BJ (cell line): ENCODE data around the gene THEM4. TPM values are rescaled to one million over a fixed set of nuclear protein-coding genes. Genes with fewer than 3 reads are reported as not detected.
"Not testable (repeated sequence)": the region's sequence is repeated elsewhere in the genome, so short reads cannot be mapped to it uniquely, and the experiment has no call there.

ENCODE experiments used
- CTCF ChIA-PET: fragments of 350-600 bp; formaldehyde crosslinking; extraction: SDS; loops from one replicate; lab custom pipeline; 2021; ENCODE audit warnings: antibody characterized with exemption, inconsistent platforms; lab: Yijun Ruan, JAX
- POLR2A ChIA-PET: fragments of 300-600 bp; sonication (Branson Sonifier 250); formaldehyde crosslinking; extraction: SDS; loops from one replicate; lab custom pipeline; 2021; ENCODE audit warnings: antibody characterized with exemption; lab: Charles Lee
- DNase-seq: peaks from one replicate; pipeline ENCODE4 v3.0.0-alpha.2; 2011; ENCODE audit warnings: low read depth
- H3K27me3 ChIP-seq: 2 replicates; pipeline ENCODE4 v1.6.0; 2011; ENCODE audit warnings: low read length; ENCODE audit not compliant: control insufficient read depth, insufficient read depth
- H3K36me3 ChIP-seq: 2 replicates; pipeline ENCODE4 v1.5.1; 2011; ENCODE audit warnings: low read length; ENCODE audit not compliant: control insufficient read depth, insufficient read depth
- H3K4me3 ChIP-seq: 2 replicates; pipeline ENCODE4 v1.5.1; 2011; ENCODE audit warnings: low read depth, mild to moderate bottlenecking, control low read depth, low read length
- CTCF ChIP-seq: IDR thresholded peaks from 2 replicates; pipeline ENCODE4 v1.5.1; 2011; ENCODE audit warnings: low read depth, mild to moderate bottlenecking, control low read depth, inconsistent platforms, low read length, moderate library complexity; ENCODE audit not compliant: insufficient read depth
- polyA plus RNA-seq: library from polyadenylated mRNA; depleted of rRNA; stranded (reverse); fragments of >200 nt; gene quantifications from 2 replicates; pipeline ENCODE4 v1.2.3, GENCODE V29; 2011

The THEM4 gene
- polyA plus RNA-seq, 1 experiment, result 11.7 TPM

GRCh38 chr1:151858886-151859665 lies 50.2 kb downstream of the THEM4 start:
- no peak for DNase-seq
- ChIA-PET CTCF (interaction anchor here (1.0 to 1.2 kb wide), 2 partner anchors 10 to 30 kb away, joined by 3 to 4 read pairs; no protein-coding TSS in a partner anchor), POLR2A (no interaction called here)
- Histone ChIP-seq H3K36me3 (no peaks in the 10 kb centered on the region), H3K27me3 (peaks cover 7% of the 10 kb centered on the region), H3K4me3 (no peak overlapping the region)
- TF ChIP-seq CTCF, result no peak

GRCh38 chr1:151858030-151858746 lies 51.1 kb downstream of the THEM4 start:
- CTCF ChIA-PET, result interaction anchor here (0.9 kb wide), 1 partner anchor 14 kb away, joined by 3 read pairs; no protein-coding TSS in a partner anchor
- no peak for DNase-seq
- peaks cover 8% of the 10 kb centered on the region for H3K27me3 ChIP-seq
- H3K36me3 ChIP-seq, result no peaks in the 10 kb centered on the region
- POLR2A ChIA-PET, result no interaction called here
- TF ChIP-seq CTCF, result no peak
- H3K4me3 ChIP-seq, result no peak overlapping the region

DNA sequence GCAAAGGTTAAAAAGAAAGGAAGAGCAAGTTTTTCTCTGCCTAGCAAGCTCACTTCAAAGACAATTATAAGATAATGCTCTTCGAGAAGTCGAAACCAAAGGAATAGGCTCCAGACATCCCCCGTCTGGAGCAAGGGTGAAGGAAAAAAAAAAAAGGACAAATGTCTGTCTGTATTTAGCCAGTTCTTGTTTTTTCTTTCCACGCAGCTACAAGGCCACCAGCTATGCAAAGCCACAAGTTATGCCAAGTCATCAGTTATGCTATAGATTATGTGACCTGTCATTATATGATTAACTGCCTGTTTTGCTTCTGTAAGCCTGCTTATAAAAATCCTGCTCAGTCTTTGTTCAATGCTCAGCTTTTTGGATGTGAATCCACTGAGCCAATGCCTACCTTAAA lies 53.4 kb downstream of the THEM4 start:
- POLR2A ChIA-PET, result no interaction called here
- Histone ChIP-seq H3K36me3 (no peaks in the 10 kb centered on the region), H3K4me3 (no peak overlapping the region), H3K27me3 (peaks cover 12% of the 10 kb centered on the region; the same call in 1 of the 2 replicates)
- TF ChIP-seq CTCF, result no peak
- CTCF ChIA-PET, result interaction anchor here (0.5 to 1.3 kb wide), 3 partner anchors 10 to 427 kb away, joined by 3 to 4 read pairs (median 3); no protein-coding TSS in a partner anchor
- no peak for DNase-seq

DNA sequence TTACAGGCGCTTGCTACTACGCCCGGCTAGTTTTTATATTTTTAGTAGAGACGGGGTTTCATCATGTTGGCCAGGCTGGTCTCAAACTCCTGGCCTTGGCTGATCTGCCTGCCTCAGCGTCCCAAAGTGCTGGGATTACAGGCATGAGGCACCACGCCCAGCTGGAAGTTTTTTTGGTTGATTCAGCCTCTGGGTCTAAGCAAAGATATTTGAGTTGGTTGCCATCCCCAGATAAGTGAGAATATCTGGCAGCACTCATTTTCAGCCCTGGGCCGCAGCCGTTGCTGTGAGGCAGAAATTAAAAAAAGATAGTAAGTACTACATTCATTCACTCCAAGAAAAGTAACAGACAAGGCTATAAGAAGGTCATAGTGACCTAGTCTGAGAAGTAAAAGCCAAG lies 53.8 kb downstream of the THEM4 start:
- H3K36me3 ChIP-seq, POLR2A ChIA-PET, DNase-seq, H3K4me3 ChIP-seq: not testable (repeated sequence)
- H3K27me3 ChIP-seq, result peaks cover 11% of the 10 kb centered on the region; the same call in 1 of the 2 replicates
- CTCF ChIA-PET, result interaction anchor here (0.7 to 1.3 kb wide), 2 partner anchors 9 to 261 kb away, joined by 3 to 4 read pairs; no protein-coding TSS in a partner anchor

DNA sequence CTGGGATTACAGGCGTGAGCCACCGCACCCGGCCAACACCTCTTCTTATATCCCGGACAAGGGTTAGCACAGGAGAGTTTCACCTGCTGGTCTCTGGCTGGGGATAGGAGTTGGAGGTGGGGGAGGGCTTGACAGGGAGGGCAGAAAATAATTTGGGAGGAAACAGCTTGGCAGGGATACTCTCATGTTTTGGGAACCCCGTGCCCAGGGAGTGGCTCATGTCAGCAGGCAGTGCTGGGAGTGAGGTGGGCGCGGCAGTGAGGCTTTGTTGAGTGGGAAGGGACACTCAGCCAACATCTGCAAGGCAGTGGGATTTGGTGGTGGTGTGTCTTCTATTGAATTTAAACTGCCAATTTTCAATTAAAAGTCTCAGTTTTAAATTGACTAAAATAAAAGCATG lies 54.7 kb downstream of the THEM4 start:
- CTCF ChIA-PET, result no interaction called here

More for the DNA sequence above, 54.7 kb downstream of the THEM4 start:
- Histone ChIP-seq H3K4me3 (no peak overlapping the region), H3K36me3 (no peaks in the 10 kb centered on the region), H3K27me3 (peaks cover 14% of the 10 kb centered on the region)
- DNase-seq, result no peak
- POLR2A ChIA-PET, result no interaction called here
- TF ChIP-seq CTCF, result no peak
